Left colon (tissue), 2 donors: Measurements from ENCODE around the gene LIM2. TPM values are rescaled to one million over a fixed set of nuclear protein-coding genes. Genes with fewer than 3 reads are reported as not detected.
A peak's percentile ranks its signal among the peaks of the same experiment; 100 is the strongest.

ENCODE experiments used
- ATAC-seq: fragments of 200-7000 bp; cut with Tn5 transposase; one replicate; pipeline ENCODE4 v1.9.1; 2020; ENCODE audit warnings: mild to moderate bottlenecking, moderate library complexity
- DNase-seq, 2 donors: peaks; one replicate each; pipeline ENCODE4 v3.0.0-alpha.2; 2020
- intact Hi-C, 2 donors: fragments of 100-400 bp; cut with DNase I in 1 of 2; cut with micrococcal nuclease in 1 of 2; formaldehyde crosslinking; loops; one replicate each; pipeline versions ENCODE4 v1.11.2 to v1.14.0; 2022; cut with DNase I, micrococcal nuclease
- total RNA-seq, 2 donors: library from RNA; stranded (reverse); fragmentation: NEBNext Ultra II Directional; extraction: Animal tissue kit (Norgen Biotek cat#: 25700); gene quantifications; one replicate each; pipeline ENCODE4 v1.2.1, GENCODE V29; 2021
- donor health status: DM: no; HTN: no; CAD: no.
- donor health status: DM: yes; HTN: yes; CAD: no.

LIM2 gene
- total RNA-seq, 2 donors from 2014 or later: not detected

DNA sequence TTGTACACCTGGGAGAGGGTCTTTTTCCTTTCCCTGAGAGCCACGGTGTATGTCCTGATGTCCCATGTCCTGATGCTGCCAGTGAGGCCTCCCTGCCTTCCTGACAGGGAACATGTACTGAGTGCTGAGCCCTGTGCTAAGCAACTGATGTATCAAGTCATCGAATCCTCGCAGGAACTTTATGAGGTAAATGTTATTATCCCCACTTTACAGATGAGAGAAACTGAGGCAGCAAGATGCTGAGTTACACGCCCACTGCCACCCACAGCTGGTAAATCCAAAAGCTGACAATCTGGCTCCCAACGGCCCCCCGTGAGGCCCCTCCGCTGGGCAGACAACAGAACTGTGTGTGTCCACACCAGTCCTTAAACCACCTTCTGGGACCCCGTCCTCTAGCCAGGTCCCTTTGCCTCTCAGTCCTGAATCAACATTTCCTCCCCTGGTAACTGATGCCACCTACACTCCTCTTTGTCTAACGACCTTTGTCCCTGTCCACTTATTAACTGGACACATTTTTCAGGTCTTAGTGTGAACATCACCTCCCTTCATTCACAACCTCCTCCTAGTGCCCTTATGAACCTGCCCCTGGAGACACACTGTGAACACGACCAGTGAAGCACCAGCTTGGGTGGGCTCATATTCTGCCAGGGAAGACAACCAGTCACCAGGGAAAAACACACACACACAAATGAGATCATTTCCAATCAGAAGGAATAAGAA lies 40.4 kb downstream of the LIM2 start:
- ATAC-seq: peak; percentile 31
- intact Hi-C loops: no loop called here
- DNase-seq: no peak

DNA sequence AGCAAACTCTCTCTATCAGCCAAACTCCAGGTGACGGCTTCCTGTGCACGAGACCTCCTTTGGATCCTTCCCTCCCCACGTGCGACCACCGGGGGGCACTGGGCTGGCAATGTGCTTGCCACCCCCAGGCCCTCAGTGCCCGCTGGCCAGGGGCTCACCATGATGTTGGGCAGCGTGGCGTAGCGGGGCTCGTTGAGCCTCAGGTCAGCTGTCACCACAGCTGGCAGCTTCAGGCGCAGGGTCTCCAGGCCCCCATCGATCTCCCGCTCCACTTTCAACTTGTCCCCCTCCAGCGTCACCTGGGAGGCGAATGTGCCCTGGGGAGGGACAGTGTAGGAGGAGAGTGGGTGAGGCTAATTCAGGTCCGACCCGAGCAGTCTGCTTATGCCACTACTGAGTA lies 41.0 kb downstream of the LIM2 start:
- DNase-seq: no peak
- intact Hi-C loops: no loop called here
- no peak for ATAC-seq

DNA sequence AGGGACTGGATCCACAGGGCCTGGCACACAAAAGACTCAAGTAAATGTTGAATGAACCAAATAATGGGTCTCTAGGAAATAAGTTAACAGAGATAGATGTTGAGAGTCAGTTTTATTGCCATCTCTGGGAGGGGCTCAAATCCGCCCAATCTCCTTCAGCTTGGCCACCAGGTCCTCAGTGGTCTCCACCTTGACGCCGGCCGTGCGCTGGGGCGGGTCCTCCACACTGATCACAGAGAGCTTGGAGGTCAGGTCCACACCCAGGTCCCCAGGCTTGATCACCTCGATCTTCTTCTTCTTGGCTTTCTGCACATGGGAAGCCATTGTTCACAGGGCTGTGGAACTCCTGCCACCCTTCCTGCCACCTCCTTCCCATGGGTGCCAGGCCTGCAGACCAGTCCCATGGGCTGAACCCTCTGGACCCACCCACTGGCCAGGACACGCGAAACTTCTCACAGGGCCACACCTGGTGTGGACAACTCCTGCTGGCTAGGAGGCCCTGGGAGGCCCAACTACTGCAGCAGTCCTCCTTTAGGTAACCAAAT lies 42.6 kb downstream of the LIM2 start:
- intact Hi-C loops: no loop called here
- ATAC-seq (no peak), DNase-seq (no peak)

DNA sequence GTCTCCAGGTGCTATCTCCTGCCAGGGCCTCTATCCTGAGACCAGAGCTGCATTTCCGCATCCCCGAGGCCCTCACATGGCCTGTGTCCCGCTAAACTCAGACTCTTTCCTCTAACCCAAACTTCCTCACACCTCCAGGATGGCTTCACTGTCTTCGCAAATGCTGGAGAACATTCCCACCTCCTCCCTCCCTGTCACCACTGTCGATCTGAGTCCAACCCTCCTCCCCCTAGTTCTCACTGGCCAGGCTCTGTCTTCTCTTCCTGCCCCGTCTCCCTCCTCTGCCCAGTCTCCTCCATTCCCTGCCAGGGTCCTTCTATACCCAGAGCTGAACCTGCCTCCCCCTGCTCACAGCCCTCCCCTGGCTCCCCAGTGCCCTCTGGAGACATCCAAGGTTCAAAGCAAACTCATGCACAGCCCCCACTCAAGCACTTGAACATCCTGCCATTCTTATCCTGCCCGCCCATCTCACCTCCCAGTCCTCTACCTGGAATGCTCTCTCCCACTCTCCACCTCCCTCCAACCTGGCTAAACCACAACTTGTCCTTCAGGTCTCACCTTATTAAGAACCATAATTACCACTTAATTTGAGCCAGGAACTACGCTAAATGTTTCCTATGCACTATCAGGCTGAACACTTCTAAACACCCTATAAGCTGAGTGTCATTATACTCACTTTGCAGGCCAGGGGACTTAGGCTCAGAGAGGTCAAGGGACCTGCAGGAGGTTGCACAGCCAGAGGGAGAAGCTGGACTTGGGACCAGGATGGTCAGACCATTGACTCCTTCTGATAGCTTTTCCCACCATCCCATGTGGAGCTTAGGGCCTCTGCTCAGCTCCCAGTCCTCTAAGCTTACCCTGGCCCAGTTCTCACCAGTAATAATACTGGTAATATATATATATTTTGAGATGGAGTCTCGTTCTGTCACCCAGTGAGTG lies 44.9 kb downstream of the LIM2 start:
- DNase-seq (no peak), ATAC-seq (no peak)
- intact Hi-C loops: no loop called here

DNA sequence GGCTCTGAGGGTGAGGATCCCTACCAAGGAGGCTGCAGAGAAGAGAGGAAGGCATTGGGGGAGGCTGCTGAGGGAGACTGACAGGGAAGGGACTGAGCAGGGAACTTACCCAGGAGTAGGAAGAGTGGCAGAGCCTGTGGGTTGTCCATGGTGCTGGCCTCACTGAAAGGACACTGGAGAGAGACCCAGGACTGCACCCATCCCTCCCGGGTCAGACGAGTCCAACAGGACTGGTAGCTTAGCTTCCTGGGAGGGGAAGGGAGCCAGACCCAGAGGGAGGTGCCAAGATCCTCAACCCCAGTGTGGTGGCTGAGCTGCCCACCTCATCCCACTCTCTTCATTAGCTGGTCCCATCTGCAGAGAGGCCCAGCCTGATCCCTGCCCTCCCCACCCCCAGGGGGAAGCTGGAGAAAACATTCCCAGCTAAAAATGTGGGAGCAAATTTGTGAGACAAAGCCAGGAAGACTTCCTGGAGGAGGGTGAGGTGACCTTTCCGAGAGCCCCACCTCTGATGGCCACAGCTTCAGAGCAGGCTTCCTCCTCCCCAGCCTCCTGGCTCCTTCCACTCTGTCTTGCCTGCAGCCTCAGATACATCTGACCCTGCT lies 45.7 kb downstream of the LIM2 start, which contains the start of gene VSIG10L:
Gene VSIG10L, minus strand, starts transcription at position 164 of the 605 bp plus-strand sequence. Its CDS starts 15 bp downstream, at position 149.
- intact Hi-C loops: no loop called here
- ATAC-seq (no peak), DNase-seq (no peak)

DNA sequence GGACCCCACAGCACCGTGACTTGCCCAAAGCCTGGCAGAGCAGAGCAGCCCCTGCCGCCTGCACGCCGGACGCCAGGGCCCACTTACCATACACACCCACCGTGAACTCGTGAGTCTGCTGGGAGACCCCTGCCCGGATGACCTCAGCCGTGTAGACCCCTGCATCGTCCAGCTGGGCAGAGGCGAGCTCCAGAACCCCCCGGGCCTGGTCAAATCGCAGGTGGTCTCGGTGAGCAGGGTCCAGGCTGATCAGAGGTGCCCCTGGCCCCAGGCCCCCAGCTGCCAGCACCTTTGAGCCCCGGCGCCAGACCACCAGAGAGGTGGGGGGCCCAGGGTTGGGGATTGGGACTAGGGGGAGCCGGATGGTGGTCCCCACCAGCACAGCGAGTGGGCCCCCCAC lies 46.7 kb downstream of the LIM2 start:
- no peak for DNase-seq
- ATAC-seq: no peak
- intact Hi-C loops: no loop called here

DNA sequence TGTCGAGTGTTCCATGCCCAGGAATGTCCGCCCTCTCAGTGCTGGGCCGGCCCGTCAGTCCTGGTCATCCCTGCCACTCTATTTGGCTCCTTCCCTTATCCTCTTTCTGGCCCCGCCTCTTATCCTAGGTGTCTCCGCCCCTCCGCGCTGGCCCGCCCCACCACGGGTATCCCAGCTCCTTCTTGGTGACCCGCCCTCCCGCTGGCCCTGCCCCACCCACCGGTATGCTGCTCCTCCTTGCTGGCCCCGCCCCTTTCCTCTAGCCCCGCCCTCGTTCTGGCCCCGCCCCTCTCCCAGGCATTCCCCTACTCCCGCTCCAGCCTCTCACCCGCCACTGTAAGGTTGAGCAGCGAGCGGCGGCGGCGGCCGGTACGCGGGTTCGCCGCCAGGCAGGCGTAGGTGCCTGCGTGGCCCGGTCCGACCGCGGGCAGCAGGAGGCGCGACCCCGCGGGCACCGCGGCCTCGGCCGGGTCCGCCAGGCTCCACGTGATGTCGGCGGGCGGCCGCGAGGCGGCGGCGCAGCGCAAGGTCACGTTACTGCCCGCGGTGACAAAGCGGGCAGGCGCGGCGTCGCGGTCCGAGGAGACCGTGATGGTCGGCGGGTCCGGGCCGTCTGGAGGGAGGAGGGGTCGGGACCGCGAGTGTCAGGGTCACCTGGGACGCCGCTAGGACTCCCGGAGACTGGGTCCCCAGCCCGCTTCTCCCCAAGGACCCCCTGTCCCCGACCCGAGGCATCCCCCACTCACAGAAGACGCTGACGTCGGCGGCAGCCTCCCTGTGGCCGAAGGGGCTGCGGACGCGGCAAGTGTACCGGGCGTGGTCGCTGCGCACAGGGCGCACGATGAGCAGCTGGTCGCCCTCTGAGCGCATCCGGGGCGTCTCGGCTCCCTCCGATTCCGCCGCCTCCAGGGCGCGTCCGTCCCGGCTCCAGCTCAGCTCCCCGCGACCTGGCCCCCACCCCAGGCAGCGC lies 47.8 kb downstream of the LIM2 start:
- ATAC-seq (peak; percentile 94), DNase-seq (peak; percentile 99 to 100)
- intact Hi-C loops: loop anchor here in 1 of 2 donors (5.0 kb wide), 1 partner anchor 107 kb away; no protein-coding TSS in a partner anchor

DNA sequence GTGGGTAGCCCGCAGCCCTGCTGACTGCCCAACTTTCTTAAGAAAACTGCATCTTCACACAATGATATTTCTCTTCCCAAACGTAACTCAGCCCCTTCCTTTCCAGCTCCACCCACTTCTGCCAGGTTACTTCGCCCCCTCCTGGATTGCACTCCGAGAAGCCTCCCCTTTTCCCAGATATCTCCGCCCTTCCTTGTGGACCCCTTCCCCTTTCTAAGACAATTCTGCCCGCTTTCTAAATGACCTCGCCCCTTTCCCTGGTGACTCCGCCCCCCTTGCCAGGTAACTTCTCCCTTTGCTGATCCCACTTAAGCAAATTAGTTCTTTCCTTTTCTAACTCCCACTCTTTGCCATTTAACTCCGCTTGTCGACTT lies 48.5 kb downstream of the LIM2 start:
- intact Hi-C loops: loop anchor here in 1 of 2 donors (5.0 kb wide), 1 partner anchor 108 kb away; no protein-coding TSS in a partner anchor
- peak; percentile 1 for ATAC-seq
- DNase-seq: no peak

DNA sequence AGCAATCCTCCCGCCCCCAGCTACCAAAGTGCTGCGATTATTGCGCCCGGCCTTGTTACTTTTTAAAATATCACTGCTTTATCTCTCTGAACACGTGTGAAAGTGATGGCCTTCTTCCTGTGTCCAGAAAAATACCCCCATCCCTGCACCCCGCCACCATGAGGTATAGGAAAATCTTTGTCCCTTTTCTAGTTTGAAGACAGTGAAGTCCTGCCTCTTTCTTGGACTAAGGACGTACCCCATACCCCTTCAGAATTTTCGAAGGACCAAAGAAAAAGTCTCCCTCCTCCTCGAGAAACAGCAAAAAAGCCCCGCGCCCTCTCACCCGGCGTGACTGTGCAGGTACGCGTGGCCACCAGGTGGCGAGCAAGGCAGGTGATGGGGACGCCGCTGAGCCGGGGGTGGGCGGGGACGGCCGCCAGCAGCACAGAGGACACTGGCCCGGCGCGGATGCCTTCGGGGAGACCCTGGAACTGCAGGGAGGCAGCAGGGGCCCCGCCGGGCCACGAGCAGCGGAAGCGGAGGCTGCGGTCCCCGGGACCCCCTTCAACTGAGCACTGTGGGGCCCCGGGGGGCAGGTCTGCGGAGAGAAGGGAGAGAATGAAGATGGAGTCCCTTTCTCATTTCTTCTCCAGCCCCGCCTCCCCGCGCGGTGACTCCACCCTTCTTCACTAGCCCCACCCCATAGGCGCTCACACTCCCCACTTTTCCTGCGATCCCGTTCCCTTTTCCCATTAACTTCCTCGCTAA lies 49.0 kb downstream of the LIM2 start:
- ATAC-seq: peak; percentile 75
- intact Hi-C loops: loop anchor here in 1 of 2 donors (5.0 kb wide), 1 partner anchor 109 kb away; no protein-coding TSS in a partner anchor
- DNase-seq: peak; percentile 85 to 94

DNA sequence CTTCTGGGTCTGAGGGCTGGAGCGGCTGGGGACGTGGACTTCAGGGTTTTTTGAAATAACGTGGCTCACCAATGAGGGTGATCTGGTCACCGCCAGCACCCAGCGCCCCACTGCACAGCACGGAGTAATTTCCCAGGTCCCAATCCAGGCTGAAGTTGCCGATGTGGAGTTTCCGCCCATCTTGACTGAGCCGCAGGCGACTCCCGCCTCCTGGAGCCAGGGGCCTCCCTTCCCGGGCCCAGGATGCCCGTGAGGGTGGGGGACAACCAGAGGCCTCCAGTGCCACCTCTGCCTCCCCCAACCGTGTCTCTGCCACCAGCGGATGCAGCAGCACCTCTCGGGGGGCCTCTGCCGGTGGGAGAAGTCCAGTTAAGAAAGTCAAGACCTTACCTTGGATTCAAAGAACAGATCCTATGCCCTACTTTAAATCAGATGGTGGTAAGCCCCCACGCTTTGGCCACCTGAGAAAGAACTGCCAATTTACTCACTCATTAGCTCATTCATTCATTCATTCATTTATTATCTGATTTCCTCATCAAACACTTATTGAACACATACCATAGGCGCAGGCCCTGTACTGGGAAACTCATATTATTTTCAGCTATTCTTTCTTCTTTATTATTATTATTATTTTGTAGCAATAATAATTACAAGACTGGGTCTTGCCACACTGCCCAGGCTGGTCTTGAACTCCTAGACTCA lies 49.8 kb downstream of the LIM2 start:
- ATAC-seq: no peak
- intact Hi-C loops: loop anchor here in 1 of 2 donors (5.0 kb wide), 1 partner anchor 109 kb away; no protein-coding TSS in a partner anchor
- DNase-seq: no peak

DNA sequence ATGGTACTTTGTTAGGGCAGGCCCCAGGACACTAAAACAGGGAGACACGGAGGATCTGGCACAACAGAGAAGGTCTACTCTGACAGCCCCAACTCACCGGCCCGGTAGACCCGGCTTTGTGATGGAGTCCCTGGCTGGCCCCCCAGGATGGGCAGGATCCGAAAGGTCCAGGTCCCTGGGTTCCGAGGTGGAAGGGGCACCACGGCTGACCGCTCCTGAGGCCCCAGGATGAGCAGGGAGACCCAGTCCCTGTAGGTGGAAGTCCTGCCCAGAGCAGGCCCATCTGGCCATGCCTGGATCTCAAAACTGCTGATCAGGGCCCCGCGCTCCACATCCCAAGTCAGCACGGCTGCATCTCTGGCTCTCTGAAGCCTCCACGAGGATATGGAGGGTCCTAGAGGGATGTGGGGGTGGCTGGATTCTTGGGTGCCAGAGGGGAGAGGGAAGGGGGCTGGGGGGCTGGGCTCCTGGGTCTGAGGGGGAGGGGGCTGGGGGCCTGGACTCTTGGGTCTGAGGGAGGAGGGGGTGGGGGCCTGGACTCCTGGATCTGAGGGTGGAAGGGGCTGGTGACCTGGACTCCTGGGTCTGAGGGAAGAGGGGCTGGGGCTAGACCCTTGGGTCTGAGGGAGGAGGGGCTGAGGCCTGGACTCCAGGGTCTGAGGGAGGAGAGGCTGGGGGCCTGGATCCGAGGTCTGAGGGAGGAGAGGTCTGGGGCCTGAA lies 50.5 kb downstream of the LIM2 start:
- intact Hi-C loops: loop anchor here in 1 of 2 donors (5.0 kb wide), 1 partner anchor 110 kb away; no protein-coding TSS in a partner anchor
- no peak for ATAC-seq
- DNase-seq: no peak

DNA sequence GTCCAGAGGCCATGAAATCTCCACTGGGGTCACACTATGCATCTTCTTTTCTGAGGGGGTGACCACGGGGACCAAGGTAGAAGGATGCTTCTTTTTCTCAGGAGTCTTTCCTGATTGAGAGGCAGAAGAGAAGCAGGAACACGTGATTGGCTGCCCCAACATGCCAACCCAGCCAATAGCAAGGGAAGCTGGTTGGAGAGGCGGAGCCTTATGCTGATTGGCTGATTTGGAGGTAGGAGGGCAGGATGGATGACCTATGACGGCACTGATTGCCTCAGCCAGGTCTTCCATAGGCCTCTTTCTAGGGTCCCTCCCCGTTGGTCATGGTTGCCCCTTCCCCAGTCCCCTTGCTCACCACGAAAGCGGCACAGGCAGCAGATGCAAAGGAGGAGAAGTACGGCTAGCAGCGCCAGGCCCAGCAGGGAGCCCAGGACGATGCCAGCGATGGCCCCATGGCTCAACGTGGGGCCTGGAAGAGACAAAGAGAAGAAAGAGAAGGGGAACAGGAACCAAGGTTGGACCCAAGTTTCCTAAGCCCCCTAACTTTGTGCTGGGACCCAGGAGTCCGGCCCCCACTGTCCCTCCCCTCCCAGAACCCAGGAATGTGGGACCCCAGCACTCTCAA lies 53.8 kb downstream of the LIM2 start:
- DNase-seq (no peak), ATAC-seq (no peak)
- intact Hi-C loops: no loop called here

DNA sequence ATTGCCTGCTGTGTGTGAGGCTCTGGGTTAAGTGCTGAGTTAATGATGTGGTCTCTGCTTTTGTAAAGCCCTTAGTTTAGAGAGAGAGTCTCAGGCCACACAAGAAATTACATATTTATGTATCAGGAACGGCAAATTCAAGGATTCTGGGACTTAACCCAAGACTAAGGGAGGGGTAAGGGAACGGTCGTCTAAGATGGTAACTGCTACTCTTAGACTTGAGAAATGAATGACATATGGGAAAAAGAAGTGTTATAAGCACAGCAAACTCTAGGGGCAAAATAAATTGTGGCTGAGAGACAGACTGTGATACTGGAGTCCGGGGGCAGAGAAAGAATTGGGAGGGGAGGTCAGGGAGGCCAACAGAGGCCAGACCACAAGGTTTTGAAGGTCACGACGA lies 56.1 kb downstream of the LIM2 start:
- ATAC-seq: no peak
- intact Hi-C loops: no loop called here
- no peak for DNase-seq

DNA sequence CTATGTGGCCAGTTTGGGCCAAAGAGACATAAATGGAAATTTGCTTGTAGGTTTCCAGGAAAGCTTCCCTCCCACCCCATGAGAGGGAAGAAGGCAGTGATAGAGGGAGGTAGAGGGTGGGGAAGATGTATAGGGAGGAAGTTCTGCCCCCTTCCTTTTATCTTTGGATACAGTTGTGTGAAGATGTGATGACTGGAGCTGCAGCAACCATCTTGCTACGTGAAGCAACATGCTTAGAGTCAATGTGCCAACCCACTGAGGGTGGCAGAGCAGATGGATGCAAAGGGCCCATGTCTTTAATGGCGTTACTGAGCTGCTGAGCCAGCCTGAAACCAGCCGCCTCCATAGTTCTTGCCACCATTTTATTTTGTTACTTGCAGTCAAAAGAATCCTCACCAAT lies 56.6 kb downstream of the LIM2 start:
- intact Hi-C loops: no loop called here
- no peak for ATAC-seq
- DNase-seq: no peak

DNA sequence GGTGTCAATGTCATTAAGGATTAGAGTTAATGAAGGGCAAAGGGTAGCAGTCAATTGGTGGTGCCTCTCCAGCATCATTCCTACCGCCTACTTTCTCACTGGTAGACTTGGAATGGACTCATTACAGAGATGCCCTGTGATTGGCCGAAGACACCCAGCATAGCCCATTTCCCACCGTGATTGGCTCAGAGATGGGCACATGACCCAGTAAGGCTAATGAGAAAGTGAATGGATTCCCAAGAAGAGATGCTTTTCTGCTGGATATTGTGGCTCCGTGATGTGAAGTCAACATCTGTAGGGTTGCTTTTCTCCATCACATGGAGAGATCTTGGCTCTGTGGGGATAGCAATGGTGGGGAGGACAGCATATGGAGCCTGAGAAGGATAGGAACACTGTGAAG lies 57.4 kb downstream of the LIM2 start:
- DNase-seq (no peak), ATAC-seq (no peak)
- intact Hi-C loops: no loop called here
